Adrenal gland (tissue), 5 donors: ENCODE results near the gene RGL1.

ENCODE experiments used
- CTCF ChIP-seq, 6 experiments: fragments of 450-650 bp in 4 of 6; fragments of 200-600 bp in 2 of 6; sonication (generic) in 1 of 6; IDR thresholded peaks; 1 replicate in 5 of 6; 2 replicates in 1 of 6; pipeline versions ENCODE4 v1.5.1 to v1.8.0; 2016 to 2021; ENCODE audit warnings: antibody characterized with exemption in 6 of 6, mild to moderate bottlenecking in 2 of 6, moderate library complexity in 1 of 6
- POLR2A ChIP-seq, 2 donors: fragments of 450-650 bp; IDR thresholded peaks; one replicate each; pipeline ENCODE4 v1.6.1; 2017; ENCODE audit warnings: antibody characterized with exemption in 2 of 2, mild to moderate bottlenecking in 2 of 2, moderate library complexity in 1 of 2
- donor health status: DM: no; HTN: no; CAD: no.

- no peak for TF ChIP-seq CTCF (IDR thresholded peaks at IDR 0.05)
- TF ChIP-seq POLR2A (IDR thresholded peaks at IDR 0.05) = no peak
These were observed 117.3 kb downstream of the RGL1 start for GRCh38 chr1:183922197-183922596.
